AG20443 (cell line): ENCODE results near the gene ROR2.
A peak's percentile ranks its signal among the peaks of the same experiment; 100 is the strongest.

Source experiments
- DNase-seq: peaks from one replicate; pipeline ENCODE4 v3.0.0; 2012; ENCODE audit warnings: low spot score, mixed read lengths

Gene ROR2

DNA sequence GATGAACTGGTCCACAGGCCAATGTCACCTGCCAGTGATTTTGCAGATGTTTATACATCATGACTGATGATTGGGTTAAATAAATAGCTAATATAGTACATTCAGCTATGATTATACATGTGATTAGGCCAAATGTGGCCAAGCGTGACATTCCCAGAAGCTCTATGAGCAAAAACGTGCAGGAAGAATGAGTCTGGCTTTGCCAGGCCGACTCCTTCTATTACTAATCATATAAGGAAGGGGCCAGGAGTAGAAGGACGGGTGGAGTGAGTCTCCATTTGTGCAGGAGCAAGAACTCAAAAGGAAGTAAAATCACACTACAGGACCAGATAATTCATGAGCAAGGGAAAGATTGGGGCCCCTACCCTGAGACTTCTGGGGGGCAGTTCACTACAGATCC is 178.2 kb downstream of the ROR2 start:
- no peak for DNase-seq

DNA sequence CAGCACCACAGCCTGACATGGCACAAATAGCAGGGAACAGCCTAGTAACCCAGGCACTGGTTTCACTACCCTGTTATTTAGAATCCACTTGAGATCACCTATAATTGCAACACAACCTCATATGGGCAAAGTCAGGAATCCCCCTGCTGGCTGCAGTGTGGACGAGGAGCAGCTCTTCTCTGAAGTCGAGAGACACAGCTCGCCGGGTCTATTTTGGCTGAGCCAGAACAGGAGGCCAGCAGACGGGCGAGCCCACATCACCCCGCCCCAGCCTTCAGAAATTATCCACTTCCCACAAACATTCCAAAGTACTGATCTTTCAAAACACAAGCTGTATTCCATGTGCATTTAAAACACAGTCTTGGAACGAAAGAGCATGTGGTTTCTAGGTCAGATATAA is 179.0 kb downstream of the ROR2 start:
- DNase-seq, result peak; percentile 94

DNA sequence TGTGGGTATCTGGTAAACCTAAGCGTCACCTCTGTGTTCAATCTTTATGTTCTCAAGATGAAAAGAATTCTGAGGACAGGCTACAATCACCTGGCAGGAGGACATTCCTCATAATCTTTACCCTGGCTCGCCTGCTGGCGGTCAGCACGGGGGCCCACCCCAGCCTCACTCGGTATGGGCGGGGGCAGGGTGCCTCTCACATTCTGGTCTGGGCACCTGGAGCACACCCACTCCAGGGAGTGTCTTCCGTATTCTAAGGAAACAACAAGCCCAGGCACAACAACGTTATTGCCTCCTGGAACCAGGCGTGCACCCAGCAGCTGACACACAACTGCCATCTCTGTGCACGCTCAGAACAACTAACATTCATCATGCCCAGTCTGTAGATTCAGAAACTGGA is 179.8 kb downstream of the ROR2 start:
- DNase-seq, result no peak

DNA sequence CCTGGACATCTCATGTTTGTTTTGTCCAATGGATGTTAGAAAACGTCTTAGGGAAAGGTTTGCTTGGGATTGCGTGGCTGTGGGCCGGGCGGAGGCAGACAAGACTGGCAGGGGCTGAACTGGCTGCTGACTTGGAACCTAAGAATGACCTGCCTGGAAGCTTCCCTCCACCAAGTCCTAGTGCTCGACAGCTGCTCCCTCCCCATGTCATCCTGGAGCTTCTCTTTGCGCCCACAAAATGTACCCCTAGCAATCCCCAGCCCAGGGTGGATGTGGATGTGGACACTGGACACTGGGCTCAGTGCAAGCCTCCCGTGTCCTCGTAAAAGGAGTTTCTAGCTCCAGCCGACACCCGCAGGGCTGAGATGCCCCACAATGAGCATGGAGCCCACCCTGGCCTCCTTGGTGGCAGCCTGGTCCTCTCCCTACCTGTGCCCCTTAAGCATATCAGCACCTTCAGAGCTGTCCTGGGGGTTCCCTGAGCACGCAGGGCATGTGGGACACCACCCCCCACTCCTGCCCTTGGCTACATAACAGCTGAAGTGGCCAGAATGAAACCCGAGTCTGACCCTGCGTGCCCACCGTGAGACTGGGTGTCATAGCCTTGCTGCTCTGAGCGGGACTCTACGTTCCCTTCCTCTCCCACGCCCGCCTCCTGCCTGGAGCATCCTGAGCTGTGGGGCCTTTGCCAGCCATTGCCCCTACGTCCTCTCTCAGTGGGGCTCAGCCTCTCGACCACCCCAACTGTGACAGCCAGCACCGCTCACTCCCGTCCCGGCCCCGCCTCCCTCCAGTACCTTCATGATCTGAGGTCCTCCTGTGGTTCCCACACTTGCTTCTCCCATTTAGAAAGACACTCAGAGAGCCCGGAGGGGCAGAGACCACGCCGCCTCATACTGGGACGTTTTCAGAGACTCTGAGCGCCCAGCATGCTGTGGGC is 180.8 kb downstream of the ROR2 start:
- no peak for DNase-seq

DNA sequence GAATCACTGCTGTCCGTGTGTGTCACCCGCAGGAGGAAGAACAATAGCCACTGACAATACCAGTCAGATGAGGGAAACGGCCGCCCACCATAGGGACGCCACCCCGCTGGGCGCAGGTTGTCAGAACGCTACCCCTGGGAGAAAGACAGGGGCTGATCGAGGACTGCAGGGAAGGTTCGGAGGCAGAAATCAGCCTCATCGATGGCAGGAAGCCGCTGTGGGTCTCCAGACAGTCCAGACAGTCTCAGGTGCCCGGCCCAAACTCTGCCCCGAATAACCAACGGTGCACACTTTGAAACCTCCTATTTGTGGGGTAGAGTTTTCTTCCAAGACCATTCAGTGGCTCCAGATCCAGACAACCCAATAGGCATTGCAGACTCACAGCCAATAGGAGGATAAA is 181.5 kb downstream of the ROR2 start:
- DNase-seq, result no peak

DNA sequence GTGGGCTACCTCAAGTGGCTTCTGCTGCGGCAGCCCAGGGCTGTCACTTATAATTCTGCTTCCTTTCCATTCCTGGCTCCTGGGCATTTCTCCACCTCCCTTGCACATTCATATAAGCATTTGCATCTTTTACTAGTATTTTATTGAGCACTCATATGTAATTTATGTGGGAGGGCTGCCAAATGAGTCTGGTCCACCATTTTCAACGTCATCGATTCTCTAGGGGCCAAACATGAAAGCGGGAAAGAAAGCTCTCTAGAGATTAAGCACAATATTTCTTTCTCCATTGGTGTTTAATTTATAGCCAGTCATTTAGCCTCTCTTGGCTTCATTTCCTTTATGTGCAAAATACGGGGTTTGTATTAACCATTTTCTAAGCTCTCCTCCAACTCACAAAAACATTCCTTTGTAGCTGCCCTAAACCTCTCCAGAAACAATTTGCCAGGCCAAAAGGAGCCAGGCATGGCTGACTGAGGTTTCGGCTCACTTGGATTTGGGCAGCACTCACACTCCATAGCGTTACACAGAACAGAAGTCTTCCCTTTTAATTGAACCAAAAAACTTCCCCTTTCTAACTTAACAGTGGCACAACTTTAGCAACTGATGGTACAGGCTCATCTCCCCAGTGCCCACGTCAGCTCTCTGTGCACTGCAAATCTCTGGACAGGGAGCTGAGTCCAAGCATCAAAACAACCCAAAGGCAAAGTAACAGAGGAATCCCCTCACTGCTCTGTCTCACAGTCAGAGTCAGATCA is 183.5 kb downstream of the ROR2 start:
- no peak for DNase-seq

DNA sequence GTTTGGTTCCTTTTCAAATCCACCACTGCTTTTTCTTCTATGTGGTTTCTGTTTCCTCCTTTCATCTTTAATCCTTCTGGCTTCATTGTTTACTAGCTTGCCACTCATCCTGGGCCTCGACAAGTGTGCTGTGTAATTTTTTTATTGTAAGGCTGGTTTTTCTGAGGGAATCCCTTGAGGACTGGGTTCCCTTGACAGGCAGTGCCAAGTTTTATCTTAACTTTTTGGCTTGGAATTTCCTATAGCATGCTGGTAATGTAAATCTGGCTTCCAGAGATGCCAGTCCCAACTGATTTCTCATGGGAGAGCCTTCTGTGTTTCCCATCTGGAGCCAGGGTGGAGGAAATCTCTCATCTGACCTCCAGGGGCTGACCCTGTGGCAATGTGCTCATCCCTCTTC is 184.7 kb downstream of the ROR2 start:
- DNase-seq, result no peak

DNA sequence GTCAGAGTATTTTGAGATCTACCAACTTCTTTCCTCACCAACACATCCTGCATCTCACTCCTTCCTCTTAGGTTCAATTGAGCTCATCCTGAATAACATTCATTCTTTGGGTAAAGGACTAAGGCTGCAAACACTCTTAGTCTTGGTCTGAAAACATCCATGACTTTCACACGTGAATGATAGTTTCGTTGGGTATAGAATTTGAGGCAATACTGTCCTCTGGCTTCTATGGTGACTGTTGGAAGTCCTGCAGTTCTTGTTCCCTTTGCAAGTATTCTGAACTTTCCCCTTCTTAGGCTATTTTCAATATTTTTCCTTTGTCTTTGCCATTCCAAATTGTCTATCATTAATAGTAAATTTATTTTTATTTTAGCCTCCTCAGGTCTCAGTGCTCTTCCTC is 185.4 kb downstream of the ROR2 start:
- DNase-seq, result no peak

DNA sequence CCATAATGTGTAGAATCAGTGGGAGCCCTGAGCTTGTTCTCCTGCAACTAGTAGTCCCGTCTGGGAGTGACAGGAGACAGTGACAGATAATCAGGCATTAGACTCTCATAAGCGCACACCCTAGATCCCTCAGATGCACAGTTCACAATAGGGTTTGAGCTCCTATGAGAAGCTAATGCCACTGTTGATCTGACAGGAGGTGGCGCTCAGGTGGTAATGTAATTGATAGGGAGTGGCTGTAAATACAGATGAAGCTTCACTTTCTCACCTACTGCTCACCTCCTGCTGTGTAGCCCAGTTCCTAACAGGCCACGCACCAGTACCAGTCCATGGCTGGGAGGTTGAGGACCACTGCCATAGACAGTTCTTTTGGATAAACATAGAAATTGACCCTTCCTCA is 188.7 kb downstream of the ROR2 start:
- DNase-seq, result no peak

DNA sequence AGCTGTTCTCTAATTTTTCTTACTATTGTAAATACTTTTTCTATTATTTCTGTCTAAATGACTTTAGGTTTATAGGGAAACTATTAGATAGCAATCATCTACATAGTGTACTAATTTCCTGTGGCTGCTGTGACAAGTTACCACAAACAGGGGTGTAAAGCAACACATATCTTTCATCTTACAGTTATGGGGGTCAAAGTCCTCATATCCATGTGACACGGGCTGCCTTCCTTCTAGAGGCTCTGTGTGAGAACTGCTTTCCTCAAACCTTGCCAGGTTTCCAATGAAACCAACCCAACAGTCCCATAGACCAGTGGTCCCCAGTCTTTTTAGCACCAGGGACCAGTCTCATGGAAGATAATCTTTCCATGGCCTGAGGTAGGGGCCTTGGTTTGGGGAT is 189.1 kb downstream of the ROR2 start:
- DNase-seq, result no peak

DNA sequence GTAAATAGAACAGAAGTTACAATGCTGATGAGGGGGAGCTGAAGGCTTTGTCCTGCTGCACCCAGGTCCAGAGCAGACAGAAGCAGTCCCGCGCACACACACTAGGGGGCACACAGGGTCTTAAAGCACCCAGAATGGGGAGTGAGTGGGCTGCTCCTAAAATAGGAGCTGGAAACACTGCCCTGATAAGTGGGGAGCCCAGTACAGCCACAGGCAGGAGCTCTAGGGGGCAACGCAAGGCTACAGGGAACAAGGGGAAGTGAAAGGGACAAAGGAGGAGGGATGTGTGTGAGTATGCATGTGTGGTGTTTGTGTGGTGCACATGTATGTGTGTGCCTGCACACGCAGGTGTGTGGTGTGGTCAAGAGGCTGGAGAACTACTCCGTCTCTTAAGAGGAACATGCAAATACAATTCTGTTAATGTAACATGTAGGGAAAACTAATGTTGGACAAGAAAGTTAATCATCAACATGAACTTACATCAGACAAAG is 191.5 kb downstream of the ROR2 start:
- peak; percentile 71 for DNase-seq

DNA sequence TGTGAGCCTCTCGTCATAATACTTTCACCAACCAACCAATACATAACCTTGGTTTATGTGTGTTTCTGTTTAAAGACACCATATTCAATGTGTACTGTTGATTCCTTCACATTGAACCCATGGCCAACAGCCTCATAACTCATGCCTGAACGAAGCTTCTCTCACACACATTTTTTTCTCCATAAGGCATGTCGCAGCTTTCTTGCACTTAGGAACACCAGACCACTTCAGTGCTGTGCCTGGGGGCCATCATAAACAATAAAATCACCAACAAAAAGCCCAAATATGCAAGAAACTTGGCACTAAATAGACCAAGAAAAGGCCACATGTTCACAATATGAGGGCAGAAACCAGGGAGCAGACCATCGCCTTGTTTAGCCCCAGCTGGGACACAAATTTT is 192.2 kb downstream of the ROR2 start:
- DNase-seq, result no peak

DNA sequence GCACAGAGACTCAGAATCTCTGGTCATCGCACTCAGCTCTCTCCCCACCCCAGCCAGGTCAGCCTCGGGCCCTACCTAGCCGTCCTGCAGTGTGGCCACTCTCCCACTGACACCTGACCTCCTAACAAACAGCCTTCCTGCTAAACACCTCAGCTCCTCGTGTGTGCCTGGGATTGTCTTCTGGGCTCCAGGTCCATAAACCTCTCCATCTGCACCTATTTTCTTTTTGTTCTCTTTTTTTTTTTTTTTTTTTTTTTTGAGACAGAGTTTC is 193.6 kb downstream of the ROR2 start:
- no peak for DNase-seq

DNA sequence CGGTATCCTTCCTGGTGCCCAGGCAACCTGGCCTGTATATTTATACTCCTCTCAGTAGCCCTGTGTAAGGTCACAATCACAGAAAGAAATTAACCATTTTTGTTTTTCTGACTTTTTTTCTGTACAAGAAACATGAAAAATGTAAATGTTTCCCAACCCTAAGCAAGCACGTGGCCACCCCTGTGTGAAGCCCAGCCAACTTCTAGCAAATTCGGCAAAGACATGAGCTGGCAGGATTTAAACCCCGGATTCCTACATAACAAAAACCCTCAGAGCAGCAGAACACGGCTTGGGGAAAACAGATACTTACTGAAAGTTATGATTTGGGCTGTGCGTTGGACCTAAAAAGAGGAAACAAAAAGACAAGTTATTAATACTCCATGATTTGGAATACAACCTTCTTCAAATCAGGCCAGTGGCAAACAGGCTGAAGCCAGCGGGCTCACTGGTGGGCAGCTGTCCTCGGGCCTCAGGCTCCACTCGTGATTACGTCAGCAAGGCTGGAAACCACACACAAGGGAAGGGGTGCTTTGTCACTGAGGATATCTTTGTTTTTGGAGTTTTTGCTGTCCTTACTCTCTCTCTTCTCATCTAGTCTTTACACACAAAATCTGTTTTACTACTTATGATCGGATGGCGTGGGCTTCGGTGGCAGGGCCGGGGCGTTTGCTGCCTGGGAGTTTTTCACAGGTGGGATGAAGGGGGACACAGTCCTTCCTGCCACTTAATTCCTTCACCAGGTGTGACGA is 194.1 kb downstream of the ROR2 start:
- DNase-seq, result no peak

DNA sequence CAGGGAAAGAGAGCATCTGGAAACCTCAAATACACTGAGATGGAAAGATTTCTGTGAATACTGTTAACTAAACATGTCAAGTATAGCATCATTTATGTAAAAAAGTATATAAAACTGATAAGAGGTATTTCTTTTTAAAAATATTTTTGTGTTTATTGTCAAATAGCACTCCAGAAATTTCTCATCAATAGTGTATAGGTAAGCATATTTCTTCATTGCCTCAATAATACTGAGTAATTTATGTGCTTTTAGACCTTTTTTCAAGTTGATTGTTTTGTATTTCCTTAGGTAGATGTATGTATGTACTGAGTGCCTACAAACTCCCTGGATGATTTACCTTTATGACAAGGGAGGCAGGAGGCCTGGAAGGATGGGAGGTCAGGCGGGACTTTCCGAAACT is 196.3 kb downstream of the ROR2 start:
- no peak for DNase-seq

DNA sequence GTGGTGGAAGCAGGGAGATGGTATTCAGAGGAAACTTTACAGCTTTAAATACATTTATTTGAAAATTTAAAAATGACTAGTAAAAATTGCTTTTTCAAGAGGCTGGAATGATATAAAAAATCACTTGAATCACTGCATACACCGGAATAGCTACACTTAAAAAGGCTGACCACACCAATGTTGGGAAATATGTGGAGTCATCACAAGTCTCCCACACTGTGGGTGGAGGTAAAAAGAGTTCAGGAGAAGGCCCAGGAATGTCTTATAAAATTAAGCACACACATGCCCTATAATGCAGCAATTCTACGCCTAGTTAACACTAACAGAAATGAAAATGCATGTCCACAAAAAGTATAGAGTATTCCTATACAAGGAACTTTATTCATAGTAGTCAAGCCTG is 198.1 kb downstream of the ROR2 start:
- DNase-seq, result peak; percentile 60

DNA sequence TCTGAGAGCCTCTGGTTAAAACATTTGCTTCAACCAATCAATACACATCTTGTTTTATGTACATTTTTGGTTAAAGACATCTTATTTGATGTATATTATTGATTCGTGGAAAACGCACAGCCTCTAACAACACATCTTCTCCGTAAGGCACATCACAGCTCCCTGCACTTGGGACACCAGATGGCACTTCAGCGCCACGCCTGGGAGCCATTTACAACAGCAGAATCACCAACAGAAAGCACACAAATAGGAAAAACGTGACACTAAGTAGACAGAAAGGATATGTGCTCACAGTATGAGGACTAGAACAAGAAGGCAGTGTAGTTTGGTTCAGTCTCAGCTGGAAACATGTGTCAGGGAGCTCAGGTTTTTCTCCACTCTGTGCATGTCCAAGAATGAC is 199.7 kb downstream of the ROR2 start:
- DNase-seq, result peak; percentile 51

DNA sequence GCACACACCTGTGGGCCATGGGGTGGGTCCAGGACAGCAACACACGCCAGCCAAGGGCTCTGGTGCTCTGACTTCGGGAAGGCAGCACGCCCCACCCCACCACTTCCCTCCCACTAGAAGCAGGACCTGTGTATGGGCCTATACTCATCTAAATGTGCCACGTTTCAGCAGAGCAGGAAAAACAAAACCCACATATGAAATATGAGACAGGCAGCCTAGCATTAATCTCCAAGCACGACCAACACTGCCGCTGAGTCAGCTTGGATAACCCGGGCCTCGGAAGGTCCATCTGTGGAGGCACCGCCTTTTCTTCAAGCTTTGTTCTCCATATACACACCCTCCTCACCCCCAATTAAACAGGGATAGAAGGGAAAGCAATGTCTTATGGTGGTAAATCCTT is 203.1 kb downstream of the ROR2 start:
- no peak for DNase-seq

DNA sequence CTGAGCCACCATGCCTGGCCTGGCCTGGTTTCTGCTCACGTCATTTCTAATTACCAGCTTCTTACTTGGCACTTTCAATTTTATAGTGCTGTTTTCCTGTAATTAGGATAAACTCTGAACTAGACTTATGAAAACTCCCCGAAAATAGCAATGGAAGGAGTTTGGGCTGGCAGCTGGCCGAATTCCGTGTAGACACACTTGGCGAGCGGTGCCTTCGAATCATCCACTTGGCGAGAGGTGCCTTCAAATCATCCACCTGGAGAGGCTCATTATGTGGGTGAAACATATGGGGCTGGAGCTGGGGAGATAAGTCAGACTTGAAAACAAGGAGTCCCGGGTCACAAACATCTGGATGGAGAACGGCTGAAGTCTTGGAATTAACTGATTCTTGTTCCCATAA is 203.7 kb downstream of the ROR2 start:
- no peak for DNase-seq

DNA sequence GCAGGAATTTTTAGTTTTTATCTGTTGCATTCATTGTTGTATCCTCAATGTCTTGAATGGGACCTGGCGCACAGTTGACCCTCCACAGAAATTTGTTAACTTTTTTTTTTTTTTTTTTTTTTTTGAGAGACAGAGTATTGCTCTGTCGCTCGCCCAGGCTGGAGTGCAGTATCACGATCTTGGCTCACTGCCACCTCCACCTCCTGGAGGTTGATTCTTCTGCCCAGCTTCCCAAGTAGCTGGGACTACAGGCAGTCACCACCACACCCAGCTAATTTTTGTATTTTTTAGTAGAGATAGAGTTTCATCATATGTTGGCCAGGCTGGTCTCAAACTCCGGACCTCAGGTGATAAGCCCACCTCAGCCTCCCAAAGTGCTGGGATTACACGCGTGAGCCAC is 205.9 kb downstream of the ROR2 start:
- DNase-seq, result no peak

DNA sequence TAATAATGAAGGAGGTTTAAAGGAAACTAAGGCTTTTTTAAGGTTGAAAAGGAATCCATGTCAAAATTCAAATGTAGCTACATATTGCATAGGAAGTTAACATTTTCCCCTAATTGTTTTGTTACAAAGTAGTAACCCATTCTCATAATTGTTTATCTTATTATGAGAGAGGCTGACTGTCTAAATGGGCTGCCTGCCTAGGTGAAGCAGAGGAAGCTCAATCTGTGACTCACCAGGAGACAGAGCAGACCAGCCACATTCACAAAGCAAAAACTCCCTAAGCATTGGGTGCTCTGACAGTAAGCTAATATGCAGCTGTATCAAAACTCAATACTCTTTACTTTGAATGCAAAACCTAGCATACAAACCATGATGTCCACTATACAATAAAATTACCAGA is 208.5 kb downstream of the ROR2 start:
- DNase-seq, result peak; percentile 79

DNA sequence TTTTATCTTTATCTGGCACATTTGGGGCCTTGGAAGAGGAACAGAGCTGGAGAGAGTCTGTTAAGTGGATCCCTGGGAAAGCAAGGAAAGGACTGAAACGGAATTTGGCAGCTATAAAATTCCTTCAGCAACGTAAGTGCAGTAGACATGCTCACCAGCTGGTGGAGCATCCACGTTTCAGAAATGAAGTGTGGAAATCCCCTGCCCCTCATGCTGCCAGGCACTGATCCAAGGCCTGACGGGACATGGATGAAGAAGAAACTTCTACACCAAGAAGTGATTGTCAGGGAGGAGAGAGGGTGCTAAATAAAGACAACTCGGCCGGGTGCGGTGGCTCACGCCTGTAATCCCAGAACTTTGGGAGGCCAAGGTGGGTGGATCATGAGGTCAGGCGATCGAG is 209.3 kb downstream of the ROR2 start:
- peak; percentile 73 for DNase-seq
